ENCODE data around the gene MACROD2.

MACROD2 gene

GRCh38 chr20:15675061-15675514, 1679.8 kb downstream of the MACROD2 start:
- no peak for DNase-seq

- no peak for DNase-seq
Observed at GRCh38 chr20:15675813-15676484, 1680.6 kb downstream of the MACROD2 start.

DNA sequence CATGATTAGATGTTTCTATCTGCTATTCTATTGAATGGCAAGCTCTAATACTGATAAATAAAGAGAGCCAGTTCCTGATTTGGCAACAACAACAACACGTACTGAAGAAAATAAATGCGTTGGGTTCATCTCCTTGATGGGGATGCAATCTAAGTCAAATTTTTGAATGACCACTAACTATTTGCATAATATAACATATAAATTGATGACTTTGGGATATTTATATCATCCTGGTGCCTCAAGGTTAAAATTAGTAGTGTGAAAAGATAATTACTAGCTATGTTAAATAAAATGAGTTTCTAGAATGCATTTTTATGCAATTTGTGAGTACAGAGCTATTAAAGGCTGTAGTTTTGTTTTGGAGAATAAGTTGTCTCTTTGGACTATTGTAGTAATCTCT, 1681.5 kb downstream of the MACROD2 start:
- no peak for DNase-seq

DNA sequence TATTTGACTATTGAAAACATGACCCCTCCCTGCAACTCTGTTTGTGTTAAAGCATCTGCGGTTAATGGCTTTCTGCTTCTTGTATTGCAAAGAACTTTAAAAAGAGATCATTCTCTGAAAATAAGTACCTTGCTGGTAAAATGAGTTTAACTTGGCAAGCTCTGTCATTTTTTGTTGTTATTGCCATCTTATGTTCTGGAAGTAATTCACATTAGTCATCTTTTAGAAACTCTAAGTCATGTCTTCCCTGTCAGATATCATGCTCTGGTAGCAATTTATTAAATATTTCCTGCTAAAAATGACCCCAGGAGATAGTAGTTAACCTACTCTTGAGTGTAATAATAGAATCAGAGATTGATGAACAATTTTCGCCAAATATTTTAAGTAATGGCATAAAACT, 1687.4 kb downstream of the MACROD2 start:
- DNase-seq = no peak

DNA sequence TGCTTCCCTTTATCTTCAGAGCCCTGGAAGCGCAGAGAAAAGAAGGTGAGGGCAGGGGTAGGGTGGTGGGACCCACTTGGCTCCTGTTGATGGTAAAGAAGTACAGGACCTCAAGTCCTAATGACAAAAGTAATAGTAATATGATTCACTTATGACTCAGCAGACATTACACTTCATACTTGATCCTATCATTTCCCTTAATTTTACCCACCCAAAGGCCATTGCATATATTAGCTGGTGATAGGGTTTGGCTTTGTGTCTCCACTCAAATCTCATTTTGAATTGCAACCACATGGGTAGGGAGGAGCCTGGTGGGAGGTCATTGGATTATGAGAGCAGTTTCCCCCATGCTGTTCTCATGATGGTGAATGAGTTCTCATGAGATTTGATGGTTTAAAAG, 1697.3 kb downstream of the MACROD2 start:
- no peak for DNase-seq

- no peak for DNase-seq
Observed at GRCh38 chr20:15699431-15700146, 1704.3 kb downstream of the MACROD2 start.

- DNase-seq = no peak
Observed at GRCh38 chr20:15700147-15700765, 1704.9 kb downstream of the MACROD2 start.

GRCh38 chr20:15702161-15702560, 1706.8 kb downstream of the MACROD2 start:
- no peak for DNase-seq

- no peak for DNase-seq
Observed at GRCh38 chr20:15703171-15703911, 1708.0 kb downstream of the MACROD2 start.

DNA sequence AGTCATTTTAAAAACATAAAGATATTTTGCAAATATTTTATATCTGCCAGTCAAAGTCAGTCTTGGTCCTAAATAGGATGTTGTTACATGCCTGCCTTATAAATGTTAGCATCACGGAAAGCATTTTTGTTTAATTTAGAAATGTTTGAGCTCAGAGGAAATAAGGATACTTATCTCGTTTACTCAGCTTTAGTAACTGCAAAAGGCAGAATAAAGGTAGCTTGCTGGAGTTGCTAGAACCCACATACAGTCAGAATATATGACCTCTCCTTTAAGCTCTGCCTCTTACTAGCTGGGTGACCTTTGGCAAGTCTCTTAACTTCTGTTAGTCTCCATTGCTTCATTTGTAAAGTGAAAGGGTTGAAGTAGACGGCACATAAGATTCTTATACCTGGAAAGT, 1710.7 kb downstream of the MACROD2 start:
- DNase-seq = no peak

DNA sequence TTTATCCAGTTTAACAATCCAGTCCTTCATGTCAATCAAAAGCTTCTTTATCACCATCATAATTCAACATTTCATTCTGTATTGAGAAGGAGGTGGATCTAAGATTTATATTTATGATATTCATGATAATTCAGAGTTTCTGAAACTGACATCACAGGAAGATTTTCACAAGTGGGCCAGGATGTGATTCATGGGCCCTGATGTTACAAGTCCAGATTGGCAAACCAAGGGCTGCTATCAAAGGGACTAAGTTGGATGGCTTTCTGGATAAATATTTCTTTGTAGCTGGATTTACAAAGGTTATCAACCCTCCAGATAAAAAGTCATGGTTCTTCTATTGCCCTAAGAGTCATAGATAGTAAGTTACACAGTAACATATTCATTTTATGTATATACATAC, 1711.4 kb downstream of the MACROD2 start:
- DNase-seq = no peak

GRCh38 chr20:15708984-15709598, 1713.8 kb downstream of the MACROD2 start:
- no peak for DNase-seq

DNA sequence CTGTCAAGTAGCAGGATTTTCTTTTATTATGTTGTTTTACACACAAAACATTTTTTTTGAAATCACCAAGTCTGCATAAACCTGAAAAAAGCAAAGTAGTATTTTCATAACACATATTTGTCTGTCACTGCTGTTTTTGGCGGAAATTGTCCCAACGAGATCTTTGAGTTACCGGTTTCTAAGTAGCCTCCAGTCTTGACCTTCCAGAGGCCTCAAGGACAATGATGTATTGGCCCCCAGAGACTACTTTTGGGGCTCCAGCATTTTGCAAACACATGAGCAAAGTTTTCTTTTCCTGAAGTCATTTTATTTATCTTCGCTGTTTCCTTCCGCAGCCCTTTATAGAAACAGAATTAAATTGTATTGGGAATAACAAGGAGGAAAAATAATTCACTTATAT, 1715.3 kb downstream of the MACROD2 start:
- no peak for DNase-seq

DNA sequence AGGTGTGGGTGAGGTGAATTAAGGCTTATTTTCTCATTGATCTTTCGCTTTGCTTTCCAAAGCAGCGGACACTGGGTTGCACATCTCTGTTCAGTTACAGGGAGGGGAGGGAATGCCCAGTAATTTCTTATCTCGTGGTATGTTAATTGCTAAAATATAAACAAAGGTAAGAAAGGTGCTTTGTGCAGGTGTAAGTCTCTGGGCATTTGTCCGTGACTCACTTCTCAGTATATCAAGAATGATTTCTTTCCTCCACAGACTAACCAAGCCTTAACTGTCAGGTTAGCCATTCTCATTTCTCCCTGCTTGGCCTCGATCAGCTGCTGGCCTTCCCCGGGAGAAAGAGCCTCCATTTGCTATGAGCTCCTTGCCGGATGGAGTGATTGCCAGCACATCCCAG, 1715.9 kb downstream of the MACROD2 start:
- no peak for DNase-seq

- DNase-seq = no peak
Observed at GRCh38 chr20:15716256-15716655, 1720.9 kb downstream of the MACROD2 start.

GRCh38 chr20:15726416-15726815, 1731.1 kb downstream of the MACROD2 start:
- DNase-seq = no peak

DNA sequence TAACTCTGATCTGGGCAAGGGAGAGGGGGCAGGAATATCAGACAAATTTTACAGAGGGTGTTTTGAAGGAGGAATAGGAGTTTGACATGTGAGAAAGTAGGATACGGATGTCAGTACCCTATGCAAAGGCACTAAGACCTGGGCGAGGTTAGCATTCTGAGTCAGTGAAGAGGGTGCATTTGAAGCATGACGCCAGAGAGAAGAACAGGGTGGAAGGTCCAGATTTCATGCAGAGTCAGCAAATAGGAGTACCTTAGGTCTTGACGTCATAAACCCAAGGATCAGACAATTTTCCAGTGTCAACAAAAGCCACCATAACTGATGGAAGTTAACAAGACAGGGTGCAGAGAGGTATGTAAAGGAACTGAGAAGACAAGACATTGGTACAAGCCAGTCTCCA, 1738.7 kb downstream of the MACROD2 start:
- no peak for DNase-seq

GRCh38 chr20:15739035-15739434, 1743.7 kb downstream of the MACROD2 start:
- DNase-seq = no peak

- DNase-seq = no peak
Observed at GRCh38 chr20:15740046-15740775, 1744.9 kb downstream of the MACROD2 start.

DNA sequence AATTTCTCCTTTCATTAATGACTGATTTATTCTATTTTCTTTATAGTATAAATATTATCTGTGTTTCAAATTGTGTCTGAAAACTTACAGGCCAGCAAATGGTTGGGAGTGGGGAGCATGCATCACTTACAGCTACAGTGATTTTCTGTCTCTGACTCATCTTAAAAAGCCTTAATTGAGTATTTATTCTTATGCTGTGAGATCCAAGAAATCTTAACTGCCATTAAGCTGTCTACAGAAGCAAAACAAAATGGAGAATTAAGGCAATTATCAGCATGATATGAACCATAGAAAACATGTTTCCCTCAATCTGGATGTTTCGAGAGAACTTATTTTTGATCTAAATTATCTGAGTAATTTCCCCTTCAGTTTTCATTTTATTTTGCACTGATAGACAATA, 1746.8 kb downstream of the MACROD2 start:
- DNase-seq = no peak

DNA sequence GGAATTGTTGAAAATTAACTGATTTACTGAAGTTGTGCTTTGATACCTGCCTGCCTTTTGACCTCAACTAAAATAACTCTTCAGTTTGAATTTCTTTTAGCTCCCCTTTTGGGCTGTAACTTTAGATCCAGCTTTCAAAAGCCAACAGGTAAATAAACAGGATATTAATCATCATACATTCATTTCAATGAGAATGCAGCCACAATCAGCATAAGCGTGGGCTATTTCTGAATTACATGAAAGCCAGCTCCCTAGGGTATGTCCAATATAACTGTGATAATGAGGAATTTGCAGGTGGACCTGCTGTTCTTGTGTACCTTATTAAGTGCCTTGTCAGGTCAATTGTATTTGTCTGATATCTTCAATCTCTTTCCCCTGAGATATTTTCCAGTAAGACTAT, 1747.3 kb downstream of the MACROD2 start:
- DNase-seq = no peak

All from NCI-H2107 (cell line).